ENCODE data around the gene KRTCAP2.

DNA sequence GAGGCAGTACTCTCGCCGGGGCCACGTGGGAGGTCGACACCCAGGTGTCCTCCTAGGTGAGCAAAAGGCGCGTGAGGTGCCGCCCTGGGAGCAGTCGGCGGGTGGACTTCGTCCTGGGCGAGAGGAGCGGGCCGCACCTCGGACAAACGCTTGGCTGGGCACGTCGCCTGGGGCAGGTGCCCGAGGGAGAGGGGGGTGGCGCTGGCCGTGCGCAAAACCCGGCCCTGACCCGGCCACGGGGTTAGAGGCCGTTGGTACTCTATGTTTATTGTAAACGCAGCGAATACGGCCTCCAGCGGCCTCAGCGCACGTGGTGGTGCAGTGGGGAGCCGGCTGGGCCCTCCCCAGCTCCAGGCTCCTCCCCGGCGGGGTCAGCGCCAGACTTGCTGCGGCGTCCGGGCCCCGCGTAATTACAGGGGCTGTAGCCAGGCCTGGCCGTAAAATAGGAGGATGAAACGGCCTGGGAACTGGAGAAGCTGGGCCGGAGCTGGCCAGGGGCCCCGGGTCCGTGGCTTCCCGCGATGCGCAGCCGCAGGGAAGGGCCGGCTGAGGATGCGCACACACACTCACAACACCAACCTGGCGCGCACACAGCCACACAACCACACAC is 47.1 kb downstream of the KRTCAP2 start:
- TF ChIP-seq, protein P1, sequence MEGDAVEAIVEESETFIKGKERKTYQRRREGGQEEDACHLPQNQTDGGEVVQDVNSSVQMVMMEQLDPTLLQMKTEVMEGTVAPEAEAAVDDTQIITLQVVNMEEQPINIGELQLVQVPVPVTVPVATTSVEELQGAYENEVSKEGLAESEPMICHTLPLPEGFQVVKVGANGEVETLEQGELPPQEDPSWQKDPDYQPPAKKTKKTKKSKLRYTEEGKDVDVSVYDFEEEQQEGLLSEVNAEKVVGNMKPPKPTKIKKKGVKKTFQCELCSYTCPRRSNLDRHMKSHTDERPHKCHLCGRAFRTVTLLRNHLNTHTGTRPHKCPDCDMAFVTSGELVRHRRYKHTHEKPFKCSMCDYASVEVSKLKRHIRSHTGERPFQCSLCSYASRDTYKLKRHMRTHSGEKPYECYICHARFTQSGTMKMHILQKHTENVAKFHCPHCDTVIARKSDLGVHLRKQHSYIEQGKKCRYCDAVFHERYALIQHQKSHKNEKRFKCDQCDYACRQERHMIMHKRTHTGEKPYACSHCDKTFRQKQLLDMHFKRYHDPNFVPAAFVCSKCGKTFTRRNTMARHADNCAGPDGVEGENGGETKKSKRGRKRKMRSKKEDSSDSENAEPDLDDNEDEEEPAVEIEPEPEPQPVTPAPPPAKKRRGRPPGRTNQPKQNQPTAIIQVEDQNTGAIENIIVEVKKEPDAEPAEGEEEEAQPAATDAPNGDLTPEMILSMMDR (IDR thresholded peaks at IDR 0.05), result no peak
- no peak for TF ChIP-seq ZFX (IDR thresholded peaks at IDR 0.05; ENCODE audit: borderline replicate concordance)

Measured in 22Rv1 (cell line).